Smooth muscle cell of the coronary artery (primary cell): ENCODE measurements around the gene MIA. TPM values are rescaled to one million over a fixed set of nuclear protein-coding genes. Genes with fewer than 3 reads are reported as not detected.

ENCODE experiments used
- total RNA-seq: library from RNA; depleted of rRNA; stranded (reverse); fragments of >200 nt; gene quantifications from 2 replicates; pipeline ENCODE4 v1.2.3, GENCODE V29; 2014; ENCODE audit warnings: low replicate concordance

MIA gene
- 0.35 TPM in 1 of 2 replicates, not detected in the other for total RNA-seq

DNA sequence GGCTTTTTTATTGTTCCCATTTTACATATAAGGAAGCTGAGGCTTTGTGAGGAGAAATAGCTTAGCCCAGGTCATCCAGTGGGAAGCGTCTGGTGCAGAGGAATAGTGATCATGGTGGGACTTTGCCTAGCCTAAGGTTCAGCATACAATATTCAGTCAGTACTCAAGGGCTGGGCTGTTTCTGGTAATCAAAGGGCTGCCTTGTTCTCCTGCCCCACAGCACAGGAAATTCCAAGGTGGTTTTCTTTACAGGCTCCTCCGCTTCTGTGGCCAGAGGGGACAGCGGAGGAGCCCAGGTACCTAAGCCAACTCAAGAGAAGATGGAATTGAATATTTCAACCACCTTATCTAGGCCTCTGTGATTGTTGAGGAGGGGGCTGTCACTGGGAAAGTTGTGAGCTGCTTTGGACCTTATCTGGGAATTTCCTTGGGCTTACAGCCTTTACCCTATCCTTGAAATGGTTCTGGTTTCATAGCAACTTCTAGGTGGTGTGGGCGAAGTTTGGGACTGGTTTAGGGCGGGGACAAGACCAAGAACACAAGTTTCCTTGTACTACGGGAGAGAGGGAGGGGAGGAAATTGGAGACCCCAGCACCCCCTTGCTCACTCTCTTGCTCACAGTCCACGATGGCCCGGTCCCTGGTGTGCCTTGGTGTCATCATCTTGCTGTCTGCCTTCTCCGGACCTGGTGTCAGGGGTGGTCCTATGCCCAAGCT is at the start of gene MIA:
Gene MIA (plus strand): TSS at position 606 of the 716 bp plus-strand sequence. CDS start 22 bp downstream, at position 628.

DNA sequence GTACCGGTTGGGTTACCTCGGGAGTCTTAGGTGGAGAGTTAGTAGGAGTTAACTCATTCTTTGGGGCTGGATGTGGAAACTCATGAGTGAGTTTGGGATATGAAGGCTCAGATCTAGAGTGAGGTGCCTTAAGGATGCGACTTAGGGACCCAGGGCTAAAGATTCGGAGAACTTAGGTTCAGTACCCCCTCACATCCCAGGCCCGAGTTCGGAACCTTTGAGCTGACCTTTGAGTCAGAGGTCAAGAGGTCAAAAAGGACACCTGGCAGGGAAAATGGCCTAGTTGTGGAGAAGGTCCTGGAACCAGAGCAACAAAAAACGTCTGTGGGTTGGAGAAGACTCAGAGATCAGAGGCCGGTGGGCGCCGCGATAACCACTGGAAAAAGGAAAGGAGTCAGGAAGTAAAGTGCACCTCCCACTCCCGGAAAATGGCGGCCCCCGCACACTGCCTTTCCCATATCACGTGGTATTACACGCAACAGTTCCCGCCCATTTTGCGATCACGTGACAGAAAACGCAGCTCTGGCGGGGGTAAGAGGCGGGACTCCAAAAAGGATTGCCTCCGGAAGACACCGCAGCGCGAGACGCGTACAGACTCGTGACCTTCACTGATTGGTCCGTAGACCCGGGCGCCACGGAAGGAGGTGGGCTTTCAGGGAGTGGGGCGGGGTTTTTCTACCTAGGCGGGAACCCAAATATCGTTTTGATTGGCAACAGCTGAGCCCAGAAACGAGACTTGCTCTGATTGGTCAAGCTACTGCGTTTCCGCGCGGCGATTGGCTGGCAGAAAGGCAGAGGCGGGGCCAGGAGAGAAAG is 25.1 kb upstream of the MIA start, which contains the start of gene ACTMAP:
Gene ACTMAP (minus strand): TSS at position 420 of the 816 bp plus-strand sequence. CDS start 674 bp downstream, outside the sequence.

DNA sequence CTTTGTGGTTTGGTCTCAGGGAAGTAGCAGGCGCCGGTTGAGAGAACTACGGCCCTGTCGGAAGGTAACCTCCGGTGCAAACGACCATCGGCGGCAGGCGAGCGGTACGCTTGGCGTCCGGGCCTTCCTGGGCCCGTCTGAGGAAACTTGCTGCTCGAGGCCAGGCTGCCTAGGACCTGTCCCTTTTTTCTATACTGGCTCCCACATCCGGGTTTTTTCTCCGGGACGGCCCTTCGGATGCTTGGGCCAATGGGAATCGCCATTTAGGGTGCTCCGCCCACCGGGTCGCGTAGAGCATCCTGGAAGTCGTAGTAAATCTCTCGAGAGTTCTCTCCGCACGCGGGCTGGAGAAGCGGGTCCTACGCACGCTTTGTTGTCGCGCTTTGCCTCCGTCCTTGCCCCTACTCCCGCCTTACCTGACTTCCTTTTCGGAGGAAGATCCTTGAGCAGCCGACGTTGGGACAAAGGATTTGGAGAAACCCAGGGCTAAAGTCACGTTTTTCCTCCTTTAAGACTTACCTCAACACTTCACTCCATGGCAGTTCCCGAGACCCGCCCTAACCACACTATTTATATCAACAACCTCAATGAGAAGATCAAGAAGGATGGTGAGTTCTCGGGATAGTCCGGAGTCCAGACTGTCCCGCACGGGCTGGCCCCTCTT is 24.3 kb upstream of the MIA start, which contains the start of gene SNRPA:
Gene SNRPA (plus strand): TSS at position 330 of the 664 bp plus-strand sequence. CDS start 206 bp downstream, at position 536.

DNA sequence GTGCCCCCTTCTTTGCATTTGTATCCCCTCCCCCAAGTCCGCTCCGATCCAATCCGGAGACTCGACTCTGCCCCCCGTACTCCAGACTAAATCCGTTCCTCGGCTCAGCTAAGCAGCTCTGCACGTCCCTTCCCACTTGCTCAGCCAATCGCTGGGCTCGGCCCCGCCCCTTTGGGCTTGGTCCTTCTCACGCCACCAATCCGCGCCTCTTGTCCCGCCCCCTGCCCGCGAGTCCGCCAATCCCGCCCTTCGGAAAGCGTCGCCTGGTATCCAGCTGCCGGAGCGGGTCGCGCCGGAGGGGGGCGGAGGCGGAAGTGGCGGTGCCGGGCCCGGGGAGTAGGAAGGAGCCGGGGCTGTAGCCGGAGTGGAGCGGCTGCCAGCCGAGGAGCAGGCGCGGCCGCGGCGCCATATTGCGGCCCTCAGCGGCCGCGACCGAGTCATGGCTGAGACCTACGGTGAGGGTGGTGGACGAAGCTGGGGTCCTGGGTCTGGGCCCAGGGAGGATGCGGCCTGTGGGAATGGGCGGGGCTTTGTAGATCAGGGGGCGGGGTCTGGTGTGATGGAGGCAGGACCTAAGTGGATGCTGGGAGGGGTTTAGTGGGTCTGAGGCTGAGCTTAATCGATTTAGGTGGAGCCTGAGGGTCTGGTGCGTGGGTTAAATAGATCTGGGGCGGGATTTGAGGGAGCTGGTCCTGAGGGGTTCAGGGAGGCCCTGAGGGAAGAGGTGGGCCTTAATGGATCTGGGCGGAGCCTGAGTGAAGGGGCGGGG is 2.8 kb downstream of the MIA start, which contains the start of gene RAB4B:
Gene RAB4B (plus strand): TSS at position 311 of the 769 bp plus-strand sequence. CDS start 129 bp downstream, at position 440.

DNA sequence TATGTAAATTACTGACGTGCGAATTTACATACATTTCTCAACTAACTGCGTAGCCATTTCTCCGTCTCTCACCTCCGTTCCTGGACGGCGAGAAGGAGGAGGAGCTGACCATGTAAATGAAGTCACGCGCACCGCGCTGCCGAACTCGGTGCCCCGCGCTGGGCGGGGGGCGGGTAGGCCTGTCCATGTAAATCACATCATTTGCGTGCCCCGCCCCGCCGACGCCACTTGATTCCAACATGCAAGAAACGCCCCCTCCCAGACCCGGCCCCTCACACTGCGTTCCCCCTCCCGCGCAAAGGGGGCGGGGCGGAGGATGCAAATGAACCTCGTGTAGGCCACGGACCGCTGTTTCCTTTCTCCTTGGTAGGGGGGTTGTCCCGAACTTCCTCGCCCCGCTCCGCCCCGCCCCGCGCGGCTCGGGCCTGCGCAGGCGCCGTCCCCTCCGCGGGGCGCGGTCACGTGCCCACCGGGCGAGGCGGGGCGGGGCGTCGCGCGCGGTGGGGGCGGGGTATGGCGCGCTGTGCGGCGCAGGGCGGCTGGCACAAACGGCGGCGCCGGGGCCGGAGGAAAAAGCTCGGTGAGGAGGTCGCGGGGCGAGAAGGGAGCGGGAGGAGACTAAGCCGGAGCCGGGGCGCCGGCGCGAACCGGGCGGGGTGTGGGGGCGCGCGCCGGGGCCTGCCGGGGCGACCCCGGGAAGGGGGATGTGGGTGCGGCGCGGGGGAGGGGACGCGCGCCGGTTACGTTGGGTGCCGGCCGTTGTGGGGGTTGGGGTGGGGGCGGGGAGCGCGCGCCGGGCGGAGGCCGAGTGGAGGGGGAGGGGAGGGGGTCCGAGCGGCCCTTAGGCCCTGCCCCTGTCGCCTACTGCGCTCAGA is 23.6 kb downstream of the MIA start, which contains the start of gene EGLN2:
Gene EGLN2 (plus strand): TSS at position 509 of the 875 bp plus-strand sequence. CDS start 1,382 bp downstream, outside the sequence.

Other genes with a start within 250 kb of the MIA start
- 12.5 and 19.6 TPM in 2 replicates for gene SHKBP1, start 198.6 kb upstream of the MIA start, total RNA-seq
- 24.8 and 25.6 TPM in 2 replicates for gene LTBP4, start 174.2 kb upstream of the MIA start, total RNA-seq
- gene NUMBL, start 84.9 kb upstream of the MIA start, total RNA-seq = 21.6 and 31.6 TPM in 2 replicates
- gene COQ8B, start 58.6 kb upstream of the MIA start, total RNA-seq = 22.8 and 24.0 TPM in 2 replicates
- gene ITPKC, start 58.4 kb upstream of the MIA start, total RNA-seq = 11.9 and 12.3 TPM in 2 replicates
- 0.35 and 0.45 TPM in 2 replicates for gene ACTMAP, start 25.0 kb upstream of the MIA start, total RNA-seq
- 37.0 and 37.7 TPM in 2 replicates for gene SNRPA, start 24.3 kb upstream of the MIA start, total RNA-seq
- 3.4 and 8.5 TPM in 2 replicates for gene RAB4B, start 2.7 kb downstream of the MIA start, total RNA-seq
- 79.9 and 112 TPM in 2 replicates for gene EGLN2, start 23.7 kb downstream of the MIA start, total RNA-seq
- not detected in 2 replicates for gene CYP2A6, start 74.9 kb downstream of the MIA start, total RNA-seq
- not detected in 2 replicates for gene CYP2A7, start 106.7 kb downstream of the MIA start, total RNA-seq
- gene CYP2B6, start 215.8 kb downstream of the MIA start, total RNA-seq = not detected in 2 replicates